GM21367 (cell line): Measurements from ENCODE around the gene KIF3C.
"Not testable (repeated sequence)": the region's sequence is repeated elsewhere in the genome, so short reads cannot be mapped to it uniquely, and the experiment has no call there.

Experiments used
- ATAC-seq: cut with Tn5 transposase; IDR thresholded peaks from one replicate; pipeline ENCODE4 v1.9.1; 2021; ENCODE audit not compliant: unreplicated experiment

KIF3C gene

GRCh38 chr2:25966531-25967270 is 15.6 kb downstream of the KIF3C start:
- no peak for ATAC-seq

GRCh38 chr2:25964891-25965290 is 17.4 kb downstream of the KIF3C start:
- no peak for ATAC-seq

- ATAC-seq = no peak
Measured at GRCh38 chr2:25960920-25961319, 21.4 kb downstream of the KIF3C start.

- ATAC-seq = no peak
Measured at GRCh38 chr2:25960396-25960795, 21.9 kb downstream of the KIF3C start.

- ATAC-seq = not testable (repeated sequence)
Measured at GRCh38 chr2:25958611-25959010, 23.7 kb downstream of the KIF3C start.

- ATAC-seq = no peak
Measured at GRCh38 chr2:25957743-25958142, 24.6 kb downstream of the KIF3C start.

- ATAC-seq = no peak
Measured at GRCh38 chr2:25955869-25956535, 26.3 kb downstream of the KIF3C start.

GRCh38 chr2:25955036-25955435 is 27.3 kb downstream of the KIF3C start:
- ATAC-seq = no peak

GRCh38 chr2:25954199-25954752 is 28.0 kb downstream of the KIF3C start:
- no peak for ATAC-seq

GRCh38 chr2:25951071-25951547 is 31.2 kb downstream of the KIF3C start:
- no peak for ATAC-seq

GRCh38 chr2:25948437-25948836 is 33.9 kb downstream of the KIF3C start:
- no peak for ATAC-seq

- ATAC-seq = no peak
Measured at GRCh38 chr2:25941042-25941441, 41.3 kb downstream of the KIF3C start.

- no peak for ATAC-seq
Measured at GRCh38 chr2:25939257-25939668, 43.0 kb downstream of the KIF3C start.

GRCh38 chr2:25938345-25938744 is 44.0 kb downstream of the KIF3C start:
- no peak for ATAC-seq

GRCh38 chr2:25936889-25937545 is 45.3 kb downstream of the KIF3C start:
- ATAC-seq = no peak

GRCh38 chr2:25933622-25934021 is 48.7 kb downstream of the KIF3C start:
- no peak for ATAC-seq

- no peak for ATAC-seq
Measured at GRCh38 chr2:25929789-25930473, 52.4 kb downstream of the KIF3C start.

GRCh38 chr2:25928668-25929067 is 53.6 kb downstream of the KIF3C start:
- no peak for ATAC-seq

GRCh38 chr2:25926984-25927756 is 55.1 kb downstream of the KIF3C start:
- ATAC-seq = no peak

GRCh38 chr2:25922501-25922900 is 59.8 kb downstream of the KIF3C start:
- ATAC-seq = no peak
